ENCODE measurements around the gene GBX1.

Gene GBX1

GRCh38 chr7:151126491-151127137 lies 40.9 kb downstream of the GBX1 start:
- DNase-seq (ENCODE audit: low spot score): no peak

DNA sequence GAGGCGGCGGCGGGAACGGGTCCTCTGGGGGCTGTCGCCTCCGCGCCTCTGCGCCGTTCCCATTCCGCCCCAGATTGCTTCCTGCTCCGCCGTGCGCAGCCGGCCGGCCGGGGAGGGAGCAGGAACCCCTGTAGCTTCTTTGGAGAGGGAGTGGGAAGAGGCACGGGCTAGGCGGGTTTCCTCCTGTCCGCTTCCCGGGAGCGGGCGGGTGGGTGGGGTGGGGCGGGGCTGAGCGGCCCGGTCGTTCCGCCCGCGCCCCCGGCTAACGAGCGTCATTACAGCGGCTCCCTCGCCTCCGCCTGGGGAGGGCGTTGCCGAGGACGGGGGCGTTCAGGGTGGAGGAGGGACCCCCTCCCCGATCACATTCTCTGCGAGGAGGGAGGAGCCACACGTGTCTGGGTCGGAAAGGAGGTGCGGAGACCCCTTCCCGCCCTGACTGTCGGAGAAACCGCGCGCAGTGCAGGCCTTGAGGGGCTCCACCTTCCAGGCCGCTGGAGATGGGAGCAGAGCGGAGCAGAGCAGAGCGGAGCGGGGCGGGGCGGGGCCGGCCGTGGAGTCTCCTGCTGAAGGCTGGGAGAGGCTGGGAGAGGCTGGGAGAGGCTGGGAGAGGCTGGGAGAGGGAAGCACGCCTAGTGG lies 41.5 kb downstream of the GBX1 start:
- no peak for DNase-seq (ENCODE audit: low spot score)

DNA sequence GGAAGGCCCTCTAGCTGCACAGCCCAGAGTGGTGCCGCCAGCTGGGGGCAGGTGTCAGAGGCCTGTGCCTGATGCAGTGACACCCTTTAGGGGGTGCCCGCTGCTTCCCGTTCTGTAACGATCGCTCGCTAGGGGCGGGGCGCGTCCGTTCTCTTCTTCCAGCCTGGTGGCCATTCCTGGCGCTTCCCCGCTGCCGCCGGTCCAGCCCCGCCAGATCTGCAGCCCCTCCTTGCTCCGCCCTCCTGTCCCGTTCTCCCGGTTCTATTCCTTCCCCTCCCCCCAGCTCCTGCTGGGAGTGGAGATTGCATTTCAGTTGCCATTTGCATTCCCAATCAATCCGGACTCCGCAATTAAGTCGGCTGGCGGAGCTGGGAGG lies 42.0 kb downstream of the GBX1 start:
- no peak for DNase-seq (ENCODE audit: low spot score)

DNA sequence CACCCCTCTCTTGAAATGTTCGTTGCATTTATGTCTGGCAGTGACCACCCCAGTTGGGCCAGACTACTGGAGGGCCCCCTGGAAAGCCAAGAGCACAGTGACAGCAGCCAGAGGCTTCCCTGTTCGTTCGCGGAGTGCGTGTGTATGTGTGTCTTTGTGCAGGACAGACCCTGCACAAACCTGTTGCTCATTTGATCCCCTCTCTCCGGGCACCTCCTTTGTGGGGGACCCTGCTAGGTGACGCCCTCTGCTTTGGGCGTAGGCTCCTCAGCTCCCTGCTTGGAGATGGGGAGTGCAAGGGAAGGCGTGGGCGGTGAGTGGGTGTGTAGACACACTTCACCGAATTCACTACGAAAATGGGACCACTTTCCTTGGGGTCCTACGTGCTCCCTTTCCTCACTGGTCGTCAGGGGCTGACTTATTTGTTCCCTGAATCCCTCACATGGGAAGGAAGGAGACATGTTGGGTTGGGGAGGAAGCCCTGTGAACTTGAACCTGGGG lies 42.5 kb downstream of the GBX1 start:
- DNase-seq (ENCODE audit: low spot score): no peak

DNA sequence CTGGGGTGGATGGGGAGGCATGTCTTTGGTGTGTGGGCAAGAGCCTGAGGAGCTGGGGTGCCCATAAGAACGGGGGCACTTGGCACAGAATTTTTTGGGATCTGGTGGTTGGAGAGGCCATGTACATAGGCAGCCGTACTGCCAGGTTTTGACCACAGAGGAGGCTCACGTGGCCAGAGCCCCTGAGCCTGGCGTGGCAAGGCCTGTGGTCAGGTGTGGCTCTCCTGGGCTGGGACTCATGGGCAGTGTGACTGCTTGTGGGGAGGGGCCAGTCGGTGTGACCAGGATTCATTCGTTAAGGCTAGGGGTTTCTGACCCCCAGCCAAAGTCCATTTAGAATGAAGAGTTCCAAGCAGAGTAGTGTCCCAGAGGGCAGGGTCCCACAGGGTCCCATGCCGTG lies 43.0 kb downstream of the GBX1 start:
- DNase-seq (ENCODE audit: low spot score): no peak

DNA sequence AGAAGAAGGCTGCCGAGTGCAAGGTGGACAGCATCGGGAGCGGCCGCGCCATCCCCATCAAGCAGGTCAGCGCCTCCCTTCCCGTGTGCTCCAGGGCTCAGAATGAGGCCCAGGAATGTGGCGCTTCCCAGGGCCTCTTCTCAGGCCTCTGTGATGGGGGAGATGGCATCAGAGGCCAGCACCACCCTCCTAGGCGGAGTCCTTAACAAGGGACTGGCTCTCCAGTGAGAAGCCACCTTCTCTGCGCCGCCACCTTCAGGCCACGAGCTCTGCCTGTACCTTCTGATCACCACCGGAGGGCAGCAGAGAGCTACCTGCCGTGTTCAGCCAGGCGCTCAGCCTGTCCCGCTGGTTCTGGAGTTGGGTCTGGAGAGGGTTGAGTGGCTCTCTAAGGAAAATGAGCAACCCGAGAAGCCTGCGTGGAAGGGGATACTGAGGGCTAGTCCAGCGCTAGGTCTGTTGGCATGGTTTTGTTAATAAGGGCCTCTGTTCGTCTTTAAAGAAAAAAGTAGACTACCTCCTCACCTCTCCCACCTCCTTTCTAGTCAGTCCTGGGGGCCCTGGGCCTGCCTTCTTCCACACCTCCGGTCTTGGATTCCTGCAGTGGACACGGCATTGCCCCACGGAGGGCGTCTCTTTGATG lies 43.6 kb downstream of the GBX1 start:
- DNase-seq (ENCODE audit: low spot score): peak; percentile 84

DNA sequence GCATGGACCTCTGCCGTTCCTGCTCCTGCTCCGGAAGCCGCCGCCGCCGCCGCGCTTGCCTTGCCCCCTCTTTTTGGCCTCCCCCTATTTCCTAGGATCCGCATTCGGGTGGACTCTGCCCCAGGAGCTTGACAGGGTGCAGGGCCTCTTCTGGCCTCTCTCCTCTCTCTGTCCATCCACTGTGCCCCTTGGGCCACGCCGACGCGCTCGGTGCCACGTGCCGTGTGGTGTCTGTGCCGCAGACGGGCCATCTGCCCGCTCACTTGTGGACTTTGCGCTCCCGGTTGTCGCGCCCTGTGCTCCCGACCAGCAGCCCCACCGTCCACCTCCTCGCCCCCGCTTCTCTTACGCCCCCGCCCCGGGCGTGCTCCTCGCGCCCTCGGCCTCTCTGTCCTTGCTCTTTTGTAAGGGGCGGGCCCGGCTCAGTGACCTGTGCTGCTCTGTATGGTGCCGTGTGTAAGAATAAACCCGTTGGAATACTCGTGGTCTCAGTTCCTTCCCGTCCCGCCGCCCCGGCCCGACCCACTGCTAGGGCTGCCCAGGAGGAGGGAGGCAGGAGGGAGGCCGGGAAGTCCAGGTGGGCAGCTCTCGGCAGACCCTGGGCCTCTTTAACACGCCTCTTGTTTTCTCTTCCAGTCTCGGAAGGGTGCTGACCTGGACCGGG lies 44.2 kb downstream of the GBX1 start:
- no peak for DNase-seq (ENCODE audit: low spot score)

- DNase-seq (ENCODE audit: low spot score): no peak
Observed at GRCh38 chr7:151122796-151123157, 44.7 kb downstream of the GBX1 start.

DNA sequence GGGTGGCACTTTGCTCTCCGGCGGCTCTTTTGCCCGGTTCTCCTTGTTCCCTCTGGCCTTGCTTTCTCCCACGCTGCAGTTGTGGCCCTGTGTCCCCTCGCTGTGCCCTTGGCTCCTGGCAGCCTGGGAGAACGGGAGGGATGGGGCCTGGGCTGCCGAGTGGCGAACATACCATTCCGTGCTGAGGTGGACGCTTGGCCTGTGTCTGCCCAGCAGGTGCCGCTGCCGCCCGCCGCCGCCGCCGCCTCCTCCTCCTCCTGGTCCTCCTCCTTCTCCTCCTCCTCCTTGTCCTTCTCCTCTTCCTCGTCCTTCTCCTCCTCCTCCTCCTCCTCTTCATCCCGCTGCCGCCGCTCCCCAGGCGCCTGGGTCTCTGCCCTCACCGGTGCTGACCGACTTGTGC lies 45.2 kb downstream of the GBX1 start:
- no peak for DNase-seq (ENCODE audit: low spot score)

DNA sequence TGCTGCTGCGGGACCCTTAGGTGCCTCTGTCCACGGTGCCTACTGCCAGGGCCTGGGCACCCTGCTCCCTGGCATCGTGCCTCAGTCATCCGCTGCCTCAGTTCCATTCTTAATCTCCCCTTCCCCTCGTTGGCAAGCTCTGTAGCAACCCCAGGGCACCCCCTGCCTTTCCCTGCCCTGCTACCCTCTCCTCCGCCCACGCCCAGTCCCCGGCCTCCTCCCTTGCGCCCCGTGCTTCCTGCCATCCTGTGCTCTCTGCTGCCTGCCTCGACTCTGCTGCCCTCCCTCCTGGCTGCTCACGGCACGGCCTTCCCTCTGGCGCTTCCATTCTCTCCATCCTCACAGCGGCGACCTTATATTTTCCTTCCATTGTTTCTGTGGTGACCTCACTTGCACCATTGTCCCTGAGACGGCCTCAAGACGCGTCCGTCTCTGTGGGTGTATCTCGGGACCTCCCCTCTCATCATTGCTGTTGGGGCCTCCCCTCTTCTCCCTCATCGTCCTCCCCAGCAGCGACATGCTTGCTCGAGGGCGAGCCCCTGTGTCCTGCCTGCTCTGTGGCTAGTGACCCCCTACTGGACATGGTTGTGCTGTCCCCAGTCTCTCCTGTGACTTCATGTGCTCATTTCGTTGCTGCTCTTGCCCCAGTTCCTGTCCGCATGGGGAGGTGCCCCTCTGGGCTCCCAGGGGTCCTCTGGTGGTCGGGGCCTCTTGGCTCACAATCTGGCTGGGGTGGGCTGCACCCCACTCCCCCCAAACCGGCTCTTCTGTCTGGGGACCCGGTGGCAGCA lies 45.9 kb downstream of the GBX1 start:
- no peak for DNase-seq (ENCODE audit: low spot score)

GRCh38 chr7:151120896-151121295 lies 46.6 kb downstream of the GBX1 start:
- no peak for DNase-seq (ENCODE audit: low spot score)

DNA sequence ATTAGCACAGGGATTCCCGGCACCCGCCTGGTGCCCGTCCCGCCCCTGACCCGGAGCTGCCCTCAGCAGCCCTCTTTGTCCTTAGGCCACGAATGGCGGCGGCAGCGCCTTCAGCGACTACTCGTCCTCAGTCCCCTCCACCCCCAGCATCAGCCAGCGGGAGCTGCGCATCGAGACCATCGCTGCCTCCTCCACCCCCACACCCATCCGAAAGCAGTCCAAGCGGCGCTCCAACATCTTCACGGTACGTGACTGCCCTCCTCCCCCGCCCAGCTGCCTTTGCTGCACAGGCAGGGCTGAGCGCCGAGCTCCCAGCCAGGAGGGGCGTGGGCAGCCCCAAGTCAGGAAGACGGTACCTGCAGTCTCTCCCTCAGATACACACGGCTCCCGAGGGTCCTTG lies 47.6 kb downstream of the GBX1 start:
- no peak for DNase-seq (ENCODE audit: low spot score)

DNA sequence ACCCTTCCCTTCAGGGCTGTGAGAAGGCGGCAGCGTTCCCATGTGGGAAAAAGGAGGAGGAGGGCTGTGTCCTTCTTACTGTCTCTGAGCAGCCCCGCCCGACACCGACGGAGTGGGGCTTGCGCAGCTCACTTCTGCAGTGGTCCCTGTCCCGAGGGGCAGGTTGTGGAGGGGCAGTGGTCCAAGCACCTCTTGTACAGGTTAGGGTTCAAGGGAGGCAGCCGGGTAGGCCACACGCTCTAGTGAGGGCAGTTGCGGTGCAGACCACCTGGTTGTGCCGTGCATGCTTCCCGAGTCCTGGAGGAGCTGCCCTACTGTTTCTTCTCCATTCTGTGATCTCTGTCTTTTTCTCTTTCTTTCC lies 48.5 kb downstream of the GBX1 start:
- no peak for DNase-seq (ENCODE audit: low spot score)

- DNase-seq (ENCODE audit: low spot score): no peak
Observed at GRCh38 chr7:151118108-151119054, 49.1 kb downstream of the GBX1 start.

DNA sequence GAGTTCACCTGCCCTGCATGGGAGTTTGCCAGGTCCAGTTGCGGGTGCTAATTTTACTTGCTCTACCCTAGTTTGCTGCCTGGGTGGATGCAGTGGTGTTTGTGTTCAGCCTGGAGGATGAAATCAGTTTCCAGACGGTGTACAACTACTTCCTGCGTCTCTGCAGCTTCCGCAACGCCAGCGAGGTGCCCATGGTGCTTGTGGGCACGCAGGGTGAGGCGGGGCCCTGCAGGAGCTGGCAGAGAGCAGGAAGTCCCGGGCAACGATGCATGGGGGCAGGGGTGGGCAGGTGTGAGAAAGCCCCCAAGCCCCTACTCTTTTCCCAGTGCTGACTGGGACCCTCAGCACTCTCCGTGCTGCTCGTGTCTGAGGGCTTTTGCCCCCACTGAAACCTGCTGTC lies 49.9 kb downstream of the GBX1 start:
- DNase-seq (ENCODE audit: low spot score): peak; percentile 59

GRCh38 chr7:151116603-151117440 lies 50.7 kb downstream of the GBX1 start:
- no peak for DNase-seq (ENCODE audit: low spot score)

DNA sequence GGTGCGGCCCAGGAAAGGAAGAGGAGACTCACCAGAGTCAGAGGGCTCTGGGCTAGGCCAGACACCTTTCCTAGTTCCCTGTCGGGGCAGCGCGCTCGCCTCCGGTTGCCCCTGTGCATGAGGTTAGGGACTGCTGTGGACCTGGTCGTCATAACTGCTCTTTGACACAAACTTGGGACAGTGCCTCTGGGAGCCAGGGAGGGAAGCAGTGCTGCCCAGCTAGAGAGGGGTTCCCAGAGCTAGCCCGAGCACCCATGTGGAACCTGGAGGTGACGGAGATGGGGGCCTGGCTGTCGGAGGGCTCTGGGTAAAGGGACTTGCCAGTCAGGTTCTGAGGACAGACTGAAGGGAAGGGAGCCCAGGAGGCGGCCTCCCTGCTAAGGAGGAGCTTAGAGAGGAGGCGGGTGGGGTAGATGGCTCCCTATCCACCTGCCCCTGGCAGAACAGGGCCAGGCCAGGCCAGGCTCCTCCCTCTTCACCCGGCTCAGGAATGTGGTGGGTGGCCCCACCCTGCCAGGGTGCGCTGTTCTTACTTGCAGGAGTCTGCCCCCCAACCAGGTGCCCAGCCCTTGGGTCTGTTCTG lies 51.6 kb downstream of the GBX1 start:
- no peak for DNase-seq (ENCODE audit: low spot score)

- DNase-seq (ENCODE audit: low spot score): no peak
Observed at GRCh38 chr7:151115121-151115835, 52.2 kb downstream of the GBX1 start.
